ENCODE data around the gene DLEU7.

GRCh38 chr13:50780201-50781015 lies 63.1 kb downstream of the DLEU7 start:
- no peak for TF ChIP-seq CTCF (IDR thresholded peaks at IDR 0.05 in 8 of 11, conservative IDR thresholded peaks at IDR 0.05 in 3 of 11)
- TF ChIP-seq POLR2A (IDR thresholded peaks at IDR 0.05): no peak
